ENCODE data around the gene TMOD1. TPM values are rescaled to one million over a fixed set of nuclear protein-coding genes. Genes with fewer than 3 reads are reported as not detected.

TMOD1 gene
- total RNA-seq, 1 donor from 2014 or later: 0.23 TPM

GRCh38 chr9:97534961-97535594 lies 33.6 kb downstream of the TMOD1 start:
- Mint-ChIP-seq H3K36me3 (ENCODE audit: low read depth) (no peaks in the 10 kb centered on the region), H3K4me3 (no peak overlapping the region), H3K9me3 (no peaks in the 10 kb centered on the region), H3K4me1 (no peaks in the 10 kb centered on the region), H3K27me3 (ENCODE audit: low read depth) (peaks cover 3% of the 10 kb centered on the region), H3K27ac (ENCODE audit: unreplicated experiment) (peak overlapping the region; percentile 63)
- no peak for DNase-seq (ENCODE audit: low read depth, low spot score)
- no peak for TF ChIP-seq CTCF (conservative IDR thresholded peaks at IDR 0.05)

- no peaks in the 10 kb centered on the region for H3K36me3 Mint-ChIP-seq (ENCODE audit: low read depth)
- H3K27ac Mint-ChIP-seq (ENCODE audit: unreplicated experiment): no peak overlapping the region
- peaks cover 3% of the 10 kb centered on the region for H3K27me3 Mint-ChIP-seq (ENCODE audit: low read depth)
- H3K9me3 Mint-ChIP-seq: no peaks in the 10 kb centered on the region
- DNase-seq (ENCODE audit: low read depth, low spot score): no peak
- H3K4me3 Mint-ChIP-seq: no peak overlapping the region
- TF ChIP-seq CTCF (conservative IDR thresholded peaks at IDR 0.05): no peak
- H3K4me1 Mint-ChIP-seq: no peaks in the 10 kb centered on the region
Measured at GRCh38 chr9:97535771-97536170, 34.3 kb downstream of the TMOD1 start.

- no peaks in the 10 kb centered on the region for H3K9me3 Mint-ChIP-seq
- no peak for DNase-seq (ENCODE audit: low read depth, low spot score)
- no peak overlapping the region for H3K27ac Mint-ChIP-seq (ENCODE audit: unreplicated experiment)
- no peak overlapping the region for H3K4me3 Mint-ChIP-seq
- H3K36me3 Mint-ChIP-seq (ENCODE audit: low read depth): no peaks in the 10 kb centered on the region
- no peak for TF ChIP-seq CTCF (conservative IDR thresholded peaks at IDR 0.05)
- H3K4me1 Mint-ChIP-seq: no peaks in the 10 kb centered on the region
- H3K27me3 Mint-ChIP-seq (ENCODE audit: low read depth): peaks cover 3% of the 10 kb centered on the region
Measured at GRCh38 chr9:97536480-97536879, 35.0 kb downstream of the TMOD1 start.

DNA sequence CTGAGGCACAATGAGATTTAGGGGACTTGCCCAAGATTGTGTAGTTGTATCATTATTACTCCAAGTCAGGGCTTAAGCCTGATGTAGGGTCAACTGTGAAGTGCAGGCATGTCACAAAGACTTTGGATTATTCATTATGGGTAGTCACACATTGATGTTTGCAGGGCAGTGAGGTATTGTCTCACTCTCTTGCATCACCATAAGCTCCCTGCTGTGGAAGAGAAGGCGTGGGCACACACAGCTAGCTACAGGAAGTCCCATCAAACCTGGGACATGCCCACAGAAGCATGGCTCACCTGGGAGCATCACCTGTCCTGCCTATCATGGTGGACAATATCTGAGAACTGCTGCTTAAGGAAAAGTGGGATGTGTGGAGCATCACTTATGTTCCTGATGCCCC lies 42.1 kb downstream of the TMOD1 start:
- H3K9me3 Mint-ChIP-seq: no peaks in the 10 kb centered on the region
- H3K27me3 Mint-ChIP-seq (ENCODE audit: low read depth): peaks cover 3% of the 10 kb centered on the region
- no peak for TF ChIP-seq CTCF (conservative IDR thresholded peaks at IDR 0.05)
- no peaks in the 10 kb centered on the region for H3K36me3 Mint-ChIP-seq (ENCODE audit: low read depth)
- H3K4me3 Mint-ChIP-seq: no peak overlapping the region
- DNase-seq (ENCODE audit: low read depth, low spot score): no peak
- no peak overlapping the region for H3K27ac Mint-ChIP-seq (ENCODE audit: unreplicated experiment)
- H3K4me1 Mint-ChIP-seq: no peaks in the 10 kb centered on the region

DNA sequence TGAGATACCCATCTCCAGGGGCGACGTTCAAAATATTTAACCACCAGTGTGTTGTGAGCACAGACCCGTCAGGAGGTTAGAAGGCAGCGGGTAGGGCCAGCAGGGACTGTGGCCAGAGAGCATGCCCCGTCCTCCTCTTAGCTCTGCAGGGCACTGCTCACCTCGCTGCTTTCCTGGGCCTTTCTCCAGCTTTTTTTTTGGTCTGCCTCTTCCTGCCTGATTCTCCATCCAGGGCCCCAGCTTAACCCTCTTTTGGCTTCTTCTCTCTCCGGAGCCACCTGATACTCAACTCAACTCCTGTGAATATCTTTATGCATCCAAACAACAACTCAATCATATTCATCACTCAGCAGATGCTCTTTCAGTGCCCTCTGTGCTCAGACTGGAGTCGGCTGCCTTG lies 44.0 kb downstream of the TMOD1 start:
- no peak overlapping the region for H3K4me3 Mint-ChIP-seq
- no peak overlapping the region for H3K27ac Mint-ChIP-seq (ENCODE audit: unreplicated experiment)
- no peak for DNase-seq (ENCODE audit: low read depth, low spot score)
- TF ChIP-seq CTCF (conservative IDR thresholded peaks at IDR 0.05): no peak
- peaks cover 4% of the 10 kb centered on the region for H3K27me3 Mint-ChIP-seq (ENCODE audit: low read depth)
- no peaks in the 10 kb centered on the region for H3K36me3 Mint-ChIP-seq (ENCODE audit: low read depth)
- no peaks in the 10 kb centered on the region for H3K4me1 Mint-ChIP-seq
- no peaks in the 10 kb centered on the region for H3K9me3 Mint-ChIP-seq

All from neural crest cell (in vitro differentiated cells).